ENCODE data around the gene ARHGDIG. TPM values are rescaled to one million over a fixed set of nuclear protein-coding genes. Genes with fewer than 3 reads are reported as not detected.

The ARHGDIG gene
- total and polyA plus RNA-seq, 7 donors: 1.6 to 5.7 (median 5.0) TPM; not detected in 1

GRCh38 chr16:307691-308312, 27.4 kb downstream of the ARHGDIG start:
- H3K27ac ChIP-seq: no peak overlapping the region
- no peaks in the 10 kb centered on the region for H3K27me3 ChIP-seq
- peaks cover 0 to 67% (median 23%) of the 10 kb centered on the region in 4 donors for H3K36me3 ChIP-seq
- TF ChIP-seq POLR2AphosphoS5 (IDR thresholded peaks at IDR 0.05): no peak
- TF ChIP-seq EP300 (IDR thresholded peaks at IDR 0.05): no peak
- no peak for TF ChIP-seq POLR2A (IDR thresholded peaks at IDR 0.05)
- TF ChIP-seq, protein P1, sequence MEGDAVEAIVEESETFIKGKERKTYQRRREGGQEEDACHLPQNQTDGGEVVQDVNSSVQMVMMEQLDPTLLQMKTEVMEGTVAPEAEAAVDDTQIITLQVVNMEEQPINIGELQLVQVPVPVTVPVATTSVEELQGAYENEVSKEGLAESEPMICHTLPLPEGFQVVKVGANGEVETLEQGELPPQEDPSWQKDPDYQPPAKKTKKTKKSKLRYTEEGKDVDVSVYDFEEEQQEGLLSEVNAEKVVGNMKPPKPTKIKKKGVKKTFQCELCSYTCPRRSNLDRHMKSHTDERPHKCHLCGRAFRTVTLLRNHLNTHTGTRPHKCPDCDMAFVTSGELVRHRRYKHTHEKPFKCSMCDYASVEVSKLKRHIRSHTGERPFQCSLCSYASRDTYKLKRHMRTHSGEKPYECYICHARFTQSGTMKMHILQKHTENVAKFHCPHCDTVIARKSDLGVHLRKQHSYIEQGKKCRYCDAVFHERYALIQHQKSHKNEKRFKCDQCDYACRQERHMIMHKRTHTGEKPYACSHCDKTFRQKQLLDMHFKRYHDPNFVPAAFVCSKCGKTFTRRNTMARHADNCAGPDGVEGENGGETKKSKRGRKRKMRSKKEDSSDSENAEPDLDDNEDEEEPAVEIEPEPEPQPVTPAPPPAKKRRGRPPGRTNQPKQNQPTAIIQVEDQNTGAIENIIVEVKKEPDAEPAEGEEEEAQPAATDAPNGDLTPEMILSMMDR (IDR thresholded peaks at IDR 0.05): no peak
- DNase-seq: no peak
- H3K4me1 ChIP-seq: no peaks in the 10 kb centered on the region
- intact Hi-C loops (cut with DNase I): no loop called here
- 84 to 91% methylated on average over 21 of the region's 21 CpGs for WGBS, 2 donors
- H3K9me3 ChIP-seq: no peaks in the 10 kb centered on the region
- no peak overlapping the region for H3K4me3 ChIP-seq

DNA sequence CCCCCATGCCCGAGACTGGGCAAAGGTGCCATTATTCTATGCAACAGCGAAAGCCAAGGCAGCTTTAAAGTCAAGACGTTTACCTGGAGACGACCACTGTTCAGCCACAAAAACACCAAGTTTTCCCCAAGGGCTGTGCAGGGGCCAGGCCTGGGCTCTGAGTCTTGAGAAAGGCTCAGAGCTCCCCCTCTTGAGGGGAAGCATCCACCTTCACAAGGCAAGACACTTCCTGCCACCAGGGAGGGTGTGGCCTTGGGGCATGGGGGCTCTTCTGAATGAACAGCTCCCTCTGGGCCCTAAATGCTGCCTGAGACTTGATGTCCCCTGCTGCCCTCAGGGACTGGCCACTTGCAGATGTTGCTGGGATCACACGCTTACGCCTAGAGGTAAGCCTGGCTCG, 29.1 kb downstream of the ARHGDIG start:
- H3K4me1 ChIP-seq: no peaks in the 10 kb centered on the region
- no peak overlapping the region for H3K4me3 ChIP-seq
- 72 to 90% methylated on average over 7 of the region's 7 CpGs for WGBS, 2 donors
- H3K27me3 ChIP-seq: no peaks in the 10 kb centered on the region
- peaks cover 8 to 69% (median 33%) of the 10 kb centered on the region in 4 donors for H3K36me3 ChIP-seq
- DNase-seq: no peak
- TF ChIP-seq POLR2AphosphoS5 (IDR thresholded peaks at IDR 0.05): no peak
- TF ChIP-seq POLR2A (IDR thresholded peaks at IDR 0.05): no peak
- TF ChIP-seq, protein P1 (IDR thresholded peaks at IDR 0.05): no peak
- no peak for TF ChIP-seq EP300 (IDR thresholded peaks at IDR 0.05)
- no peaks in the 10 kb centered on the region for H3K9me3 ChIP-seq
- intact Hi-C loops (cut with DNase I): no loop called here
- H3K27ac ChIP-seq: no peak overlapping the region

- no peak overlapping the region for H3K4me3 ChIP-seq
- intact Hi-C loops (cut with DNase I): no loop called here
- H3K27me3 ChIP-seq: no peaks in the 10 kb centered on the region
- H3K27ac ChIP-seq: no peak overlapping the region
- H3K4me1 ChIP-seq: no peaks in the 10 kb centered on the region
- TF ChIP-seq POLR2AphosphoS5 (IDR thresholded peaks at IDR 0.05) (no peak), POLR2A (IDR thresholded peaks at IDR 0.05) (no peak)
- TF ChIP-seq, protein P1 (IDR thresholded peaks at IDR 0.05): no peak
- H3K36me3 ChIP-seq: peaks cover 8 to 64% (median 33%) of the 10 kb centered on the region in 4 donors
- DNase-seq: no peak
- WGBS, 2 donors: 96 to 97% methylated on average over 15 of the region's 15 CpGs
- H3K9me3 ChIP-seq: no peaks in the 10 kb centered on the region
These were observed 31.3 kb downstream of the ARHGDIG start for GRCh38 chr16:311725-312124.

- Histone ChIP-seq H3K9me3 (no peaks in the 10 kb centered on the region), H3K4me1 (no peaks in the 10 kb centered on the region), H3K4me3 (no peak overlapping the region), H3K27ac (no peak overlapping the region), H3K36me3 (peaks cover 8 to 51% (median 30%) of the 10 kb centered on the region in 4 donors), H3K27me3 (no peaks in the 10 kb centered on the region)
- no peak for DNase-seq
- TF ChIP-seq EP300 (IDR thresholded peaks at IDR 0.05) (no peak), POLR2A (IDR thresholded peaks at IDR 0.05) (no peak), POLR2AphosphoS5 (IDR thresholded peaks at IDR 0.05) (no peak)
- TF ChIP-seq, protein P1 (IDR thresholded peaks at IDR 0.05): no peak
- WGBS, 2 donors: 95 to 97% methylated on average over 16 of the region's 16 CpGs
- intact Hi-C loops (cut with DNase I): no loop called here
These were observed 34.0 kb downstream of the ARHGDIG start for GRCh38 chr16:314351-314750.

Data from sigmoid colon (tissue), 7 donors.